IMR-90 (cell line): Measurements from ENCODE around the gene TMEM135.

Source experiments
- CHD1 ChIP-seq: IDR thresholded peaks from 2 replicates; pipeline ENCODE4 v1.6.1; 2012; ENCODE audit warnings: low read depth, low read length, improper control_type of control experiment
- CTCF ChIP-seq: conservative IDR thresholded peaks from 2 replicates; pipeline ENCODE4 v1.5.1; 2012; ENCODE audit warnings: mild to moderate bottlenecking, low read depth, low read length, improper control_type of control experiment
- MXI1 ChIP-seq: IDR thresholded peaks from 2 replicates; pipeline ENCODE4 v1.6.1; 2012; ENCODE audit warnings: low read depth, mild to moderate bottlenecking, low read length, moderate library complexity, borderline replicate concordance
- POLR2A ChIP-seq: IDR thresholded peaks from 2 replicates; pipeline ENCODE4 v1.6.1; 2012; ENCODE audit warnings: mild to moderate bottlenecking, low read depth, low read length
- RAD21 ChIP-seq: IDR thresholded peaks from 2 replicates; pipeline ENCODE4 v1.6.1; 2012; ENCODE audit warnings: low read length, improper control_type of control experiment

- TF ChIP-seq CHD1 = no peak
- no peak for TF ChIP-seq MXI1
- TF ChIP-seq POLR2A = no peak
- no peak for TF ChIP-seq CTCF
- no peak for TF ChIP-seq RAD21
Observed at GRCh38 chr11:87280143-87280542, 242.4 kb downstream of the TMEM135 start.
